Tibial artery (tissue), 4 donors: ENCODE measurements around the gene RIN3.

Experiments used
- DNase-seq, 2 donors: peaks; one replicate each; pipeline ENCODE4 v3.0.0-alpha.2; 2019
- H3K27ac ChIP-seq, 2 donors: fragments of 200-600 bp; sonication (generic) in 1 of 2; 1 replicate in 1 of 2; 2 replicates in 1 of 2; pipeline ENCODE4 v1.5.1; 2018 to 2019; ENCODE audit warnings: mild to moderate bottlenecking in 1 of 2
- H3K27me3 ChIP-seq, 2 donors: fragments of 200-600 bp; sonication (generic) in 1 of 2; one replicate each; pipeline versions ENCODE4 v1.5.1 to v1.6.0; 2016 to 2019
- H3K36me3 ChIP-seq, 3 donors: fragments of 200-600 bp; sonication (generic) in 2 of 3; one replicate each; pipeline ENCODE4 v1.5.1; 2016 to 2019; ENCODE audit warnings: mild to moderate bottlenecking in 2 of 3
- H3K4me1 ChIP-seq, 4 donors: fragments of 200-600 bp; sonication (generic) in 2 of 4; 1 replicate in 3 of 4; 2 replicates in 1 of 4; pipeline ENCODE4 v1.5.1; 2016 to 2019
- H3K4me3 ChIP-seq, 2 donors: fragments of 200-600 bp; sonication (generic) in 1 of 2; 1 replicate in 1 of 2; 2 replicates in 1 of 2; pipeline ENCODE4 v1.5.1; 2018 to 2019; ENCODE audit warnings: mild to moderate bottlenecking in 2 of 2
- H3K9me3 ChIP-seq, 3 donors: fragments of 200-600 bp; sonication (generic) in 1 of 3; one replicate each; pipeline ENCODE4 v1.5.1; 2016 to 2019
- intact Hi-C: fragments of 100-400 bp; cut with DNase I; formaldehyde crosslinking; loops from one replicate; pipeline ENCODE4 v1.15.0; 2023; ENCODE audit warnings: low total_unique reads
- TF ChIP-seq, protein P1 (sequence below), 2 experiments: fragments of 200-600 bp in 1 of 2; fragments of 450-650 bp in 1 of 2; IDR thresholded peaks; one replicate each; pipeline ENCODE4 v1.5.1; 2017 to 2019; ENCODE audit warnings: antibody characterized with exemption in 2 of 2, mild to moderate bottlenecking in 1 of 2, moderate library complexity in 1 of 2

The RIN3 gene

DNA sequence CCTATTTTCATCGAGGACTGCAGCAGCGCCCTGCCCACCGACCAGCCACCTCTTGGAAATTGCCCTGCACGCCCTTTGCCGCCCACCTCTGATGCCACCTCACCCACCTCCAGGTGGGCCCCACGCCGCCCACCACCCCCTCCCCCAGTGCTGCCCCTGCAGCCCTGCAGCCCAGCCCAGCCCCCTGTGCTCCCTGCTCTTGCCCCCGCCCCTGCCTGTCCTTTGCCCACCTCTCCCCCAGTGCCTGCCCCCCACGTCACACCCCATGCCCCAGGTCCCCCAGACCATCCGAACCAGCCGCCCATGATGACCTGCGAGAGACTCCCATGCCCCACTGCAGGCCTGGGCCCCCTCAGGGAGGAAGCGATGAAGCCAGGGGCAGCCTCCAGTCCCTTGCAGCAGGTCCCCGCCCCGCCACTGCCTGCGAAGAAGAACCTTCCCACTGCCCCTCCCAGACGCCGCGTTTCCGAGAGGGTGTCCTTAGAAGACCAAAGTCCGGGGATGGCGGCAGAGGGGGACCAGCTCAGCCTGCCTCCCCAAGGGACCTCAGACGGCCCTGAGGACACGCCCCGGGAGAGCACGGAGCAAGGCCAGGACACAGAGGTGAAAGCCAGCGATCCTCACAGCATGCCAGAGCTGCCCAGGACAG lies 138.3 kb downstream of the RIN3 start:
- Histone ChIP-seq H3K27ac (peak overlapping the region; percentile 16 to 93), H3K4me1 (peaks cover 3 to 38% (median 28%) of the 10 kb centered on the region in 4 donors), H3K9me3 (no peaks in the 10 kb centered on the region), H3K4me3 (peak overlapping the region; percentile 33 to 35), H3K27me3 (no peaks in the 10 kb centered on the region), H3K36me3 (peaks cover 7 to 24% (median 14%) of the 10 kb centered on the region in 3 donors)
- intact Hi-C loops = no loop called here
- DNase-seq = peak; percentile 75 to 84
- TF ChIP-seq, protein P1, sequence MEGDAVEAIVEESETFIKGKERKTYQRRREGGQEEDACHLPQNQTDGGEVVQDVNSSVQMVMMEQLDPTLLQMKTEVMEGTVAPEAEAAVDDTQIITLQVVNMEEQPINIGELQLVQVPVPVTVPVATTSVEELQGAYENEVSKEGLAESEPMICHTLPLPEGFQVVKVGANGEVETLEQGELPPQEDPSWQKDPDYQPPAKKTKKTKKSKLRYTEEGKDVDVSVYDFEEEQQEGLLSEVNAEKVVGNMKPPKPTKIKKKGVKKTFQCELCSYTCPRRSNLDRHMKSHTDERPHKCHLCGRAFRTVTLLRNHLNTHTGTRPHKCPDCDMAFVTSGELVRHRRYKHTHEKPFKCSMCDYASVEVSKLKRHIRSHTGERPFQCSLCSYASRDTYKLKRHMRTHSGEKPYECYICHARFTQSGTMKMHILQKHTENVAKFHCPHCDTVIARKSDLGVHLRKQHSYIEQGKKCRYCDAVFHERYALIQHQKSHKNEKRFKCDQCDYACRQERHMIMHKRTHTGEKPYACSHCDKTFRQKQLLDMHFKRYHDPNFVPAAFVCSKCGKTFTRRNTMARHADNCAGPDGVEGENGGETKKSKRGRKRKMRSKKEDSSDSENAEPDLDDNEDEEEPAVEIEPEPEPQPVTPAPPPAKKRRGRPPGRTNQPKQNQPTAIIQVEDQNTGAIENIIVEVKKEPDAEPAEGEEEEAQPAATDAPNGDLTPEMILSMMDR (IDR thresholded peaks at IDR 0.05) = no peak

DNA sequence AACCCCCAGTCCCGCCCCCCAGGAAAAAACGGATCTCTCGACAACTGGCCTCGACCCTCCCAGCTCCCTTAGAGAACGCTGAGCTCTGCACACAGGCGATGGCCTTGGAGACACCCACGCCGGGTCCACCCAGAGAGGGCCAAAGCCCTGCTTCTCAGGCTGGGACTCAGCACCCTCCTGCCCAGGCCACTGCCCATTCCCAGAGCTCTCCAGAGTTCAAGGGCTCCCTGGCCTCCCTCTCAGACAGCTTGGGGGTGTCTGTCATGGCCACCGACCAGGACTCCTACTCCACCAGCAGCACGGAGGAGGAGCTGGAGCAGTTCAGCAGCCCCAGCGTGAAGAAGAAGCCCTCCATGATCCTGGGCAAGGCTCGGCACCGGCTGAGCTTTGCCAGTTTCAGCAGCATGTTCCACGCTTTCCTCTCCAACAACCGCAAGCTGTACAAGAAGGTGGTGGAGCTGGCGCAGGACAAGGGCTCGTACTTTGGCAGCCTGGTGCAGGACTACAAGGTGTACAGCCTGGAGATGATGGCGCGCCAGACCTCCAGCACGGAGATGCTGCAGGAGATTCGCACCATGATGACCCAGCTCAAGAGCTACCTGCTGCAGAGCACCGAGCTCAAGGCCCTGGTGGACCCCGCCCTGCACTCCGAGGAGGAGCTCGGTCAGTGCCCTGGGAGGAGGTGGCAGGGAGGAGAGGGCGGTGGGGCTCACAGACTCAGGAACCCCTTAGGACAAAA lies 139.0 kb downstream of the RIN3 start:
- Histone ChIP-seq H3K9me3 (no peaks in the 10 kb centered on the region), H3K27ac (peak overlapping the region; percentile 16 to 93), H3K36me3 (peaks cover 7 to 24% (median 14%) of the 10 kb centered on the region in 3 donors), H3K4me1 (peaks cover 2 to 31% (median 24%) of the 10 kb centered on the region in 4 donors), H3K27me3 (no peaks in the 10 kb centered on the region), H3K4me3 (peak overlapping the region; percentile 33 to 35)
- TF ChIP-seq, protein P1 (IDR thresholded peaks at IDR 0.05) = no peak
- intact Hi-C loops = no loop called here
- no peak for DNase-seq

DNA sequence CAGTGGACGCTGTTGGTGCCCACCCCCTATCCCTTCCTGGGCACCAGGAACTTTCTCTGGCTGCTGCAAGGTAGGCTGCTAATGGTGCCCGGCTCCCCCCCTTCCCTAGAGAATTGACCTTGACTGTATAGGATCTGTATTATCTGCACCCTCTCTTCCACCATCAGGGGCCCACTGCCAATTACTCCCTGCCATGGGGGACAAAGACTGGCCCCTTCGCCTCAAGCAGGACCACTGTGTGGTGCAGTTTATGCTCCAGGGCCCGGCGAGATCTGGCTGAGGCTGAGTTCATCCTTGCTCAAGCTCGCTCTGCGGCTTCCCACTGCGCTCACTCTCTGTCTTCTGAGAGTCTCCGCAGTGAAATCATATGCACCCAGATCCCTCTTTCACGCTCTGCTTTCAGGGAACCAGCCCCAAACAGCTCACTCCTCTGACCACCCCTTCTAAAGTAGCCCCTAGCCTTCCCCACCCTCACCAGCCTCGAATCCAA lies 139.6 kb downstream of the RIN3 start:
- no peaks in the 10 kb centered on the region for H3K27me3 ChIP-seq
- TF ChIP-seq, protein P1 (IDR thresholded peaks at IDR 0.05) = no peak

DNA sequence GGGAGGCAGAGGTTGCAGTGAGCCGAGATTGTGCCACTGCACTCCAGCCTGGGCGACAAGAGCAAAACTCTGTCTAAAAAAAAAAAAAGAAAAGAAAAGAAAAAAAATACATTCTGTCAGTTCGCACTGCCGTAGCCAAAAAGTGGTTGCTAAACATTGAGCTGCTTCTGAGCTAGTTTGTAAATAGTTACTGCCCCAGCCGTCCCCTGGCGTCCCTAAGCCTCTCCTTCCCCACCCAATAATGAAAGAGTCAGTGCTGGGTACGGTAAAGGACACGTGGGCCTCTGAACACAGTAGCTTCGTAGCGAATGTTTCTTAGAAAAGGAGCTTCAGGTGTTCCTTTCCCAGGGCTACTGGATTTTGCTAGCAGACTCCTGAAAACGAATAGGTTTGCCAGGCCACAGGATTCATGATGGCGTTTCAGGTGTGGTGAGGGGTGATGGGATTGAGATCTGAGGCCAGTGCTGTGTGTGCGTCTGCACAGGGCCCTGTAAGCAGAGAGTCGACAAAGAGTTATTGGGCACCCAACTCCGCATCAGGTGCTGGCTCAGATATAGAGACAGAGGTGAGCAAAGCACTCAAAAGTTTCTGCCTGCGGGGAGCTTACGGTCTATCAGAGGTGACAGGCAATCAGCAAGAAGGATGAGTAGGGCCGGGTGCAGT lies 140.8 kb downstream of the RIN3 start:
- peaks cover 0 to 14% (median 7%) of the 10 kb centered on the region in 4 donors for H3K4me1 ChIP-seq

More for the DNA sequence above, 139.6 kb downstream of the RIN3 start:
- Histone ChIP-seq H3K27ac (no peak overlapping the region), H3K4me1 (peaks cover 0 to 25% (median 17%) of the 10 kb centered on the region in 4 donors), H3K4me3 (peak overlapping the region; percentile 33 to 35), H3K9me3 (no peaks in the 10 kb centered on the region), H3K36me3 (peaks cover 7 to 27% (median 14%) of the 10 kb centered on the region in 3 donors)
- no peak for DNase-seq
- intact Hi-C loops = no loop called here

More for the DNA sequence above, 140.8 kb downstream of the RIN3 start:
- intact Hi-C loops = no loop called here
- no peaks in the 10 kb centered on the region for H3K9me3 ChIP-seq
- no peak for DNase-seq
- peak overlapping the region; percentile 33 to 35 for H3K4me3 ChIP-seq
- TF ChIP-seq, protein P1 (IDR thresholded peaks at IDR 0.05) = no peak
- H3K27me3 ChIP-seq = no peaks in the 10 kb centered on the region
- H3K27ac ChIP-seq = no peak overlapping the region
- peaks cover 13 to 35% (median 20%) of the 10 kb centered on the region in 3 donors for H3K36me3 ChIP-seq
